HFF-Myc (cell line): Measurements from ENCODE around the gene PCMTD2.
"Not testable (repeated sequence)": the region's sequence is repeated elsewhere in the genome, so short reads cannot be mapped to it uniquely, and the experiment has no call there.

Experiments
- DNase-seq: peaks from one replicate; pipeline ENCODE4 v3.0.0-alpha.2; 2011; ENCODE audit warnings: low read depth; ENCODE audit errors: extremely low read depth
- H3K4me3 ChIP-seq: replicated peaks from 2 replicates; pipeline ENCODE4 v1.5.1; 2011; ENCODE audit warnings: low read depth, mild to moderate bottlenecking, control low read depth, low read length

The PCMTD2 gene

GRCh38 chr20:64313761-64314160 is 58.2 kb downstream of the PCMTD2 start:
- not testable (repeated sequence) for DNase-seq, H3K4me3 ChIP-seq

GRCh38 chr20:64315381-64315780 is 59.8 kb downstream of the PCMTD2 start:
- DNase-seq: not testable (repeated sequence)

GRCh38 chr20:64315884-64316283 is 60.3 kb downstream of the PCMTD2 start:
- H3K4me3 ChIP-seq, DNase-seq: not testable (repeated sequence)

More at GRCh38 chr20:64315381-64315780, 59.8 kb downstream of the PCMTD2 start:
- not testable (repeated sequence) for H3K4me3 ChIP-seq

- not testable (repeated sequence) for DNase-seq, H3K4me3 ChIP-seq
Measured at GRCh38 chr20:64316415-64317083, 61.0 kb downstream of the PCMTD2 start.

GRCh38 chr20:64317331-64317730 is 61.8 kb downstream of the PCMTD2 start:
- DNase-seq, H3K4me3 ChIP-seq: not testable (repeated sequence)

- not testable (repeated sequence) for DNase-seq, H3K4me3 ChIP-seq
Measured at GRCh38 chr20:64318056-64318455, 62.5 kb downstream of the PCMTD2 start.

- DNase-seq, H3K4me3 ChIP-seq: not testable (repeated sequence)
Measured at GRCh38 chr20:64322031-64322789, 66.7 kb downstream of the PCMTD2 start.
